SK-N-SH treated with all-trans-retinoic acid at 6 μM for 48 hours (cell line): ENCODE data around the gene MS4A18.

Source experiments
- ATAC-seq: fragments of 200-7000 bp; cut with Tn5 transposase; 3 replicates; pipeline ENCODE4 v1.9.1; 2020; ENCODE audit warnings: mild to moderate bottlenecking, moderate library complexity
- ARNTL ChIP-seq: fragments of 450-650 bp; formaldehyde crosslinking; IDR thresholded peaks from 2 replicates; pipeline ENCODE4 v1.5.0; 2020; ENCODE audit warnings: low read depth, mild to moderate bottlenecking, moderate library complexity, borderline replicate concordance
- BACH2 ChIP-seq: fragments of 250-450 bp; sonication (Bioruptor Pico); IDR thresholded peaks from 2 replicates; pipeline ENCODE4 v1.9.0; 2021; ENCODE audit warnings: mild to moderate bottlenecking, borderline replicate concordance
- CSDC2 ChIP-seq: fragments of 250-450 bp; sonication (Bioruptor Pico); IDR thresholded peaks from 2 replicates; pipeline ENCODE4 v1.5.0; 2020; ENCODE audit warnings: mild to moderate bottlenecking, moderate library complexity
- ESRRG ChIP-seq: fragments of 250-450 bp; sonication (Bioruptor Pico); IDR thresholded peaks from 2 replicates; pipeline ENCODE4 v1.6.1; 2021; ENCODE audit warnings: mild to moderate bottlenecking
- GLIS3 ChIP-seq: fragments of 250-450 bp; sonication (Bioruptor Pico); IDR thresholded peaks from 2 replicates; pipeline ENCODE4 v1.5.0; 2020; ENCODE audit warnings: mild to moderate bottlenecking, moderate library complexity
- ISL1 ChIP-seq: fragments of 250-450 bp; sonication (Bioruptor Pico); IDR thresholded peaks from 2 replicates; pipeline ENCODE4 v2.1.2; 2022; ENCODE audit warnings: mild to moderate bottlenecking, moderate library complexity
- OSR1 ChIP-seq: fragments of 250-450 bp; sonication (Bioruptor Pico); IDR thresholded peaks from 2 replicates; pipeline ENCODE4 v1.8.0; 2022; ENCODE audit warnings: moderate library complexity, mild to moderate bottlenecking, inconsistent platforms
- RARB ChIP-seq: fragments of 250-450 bp; sonication (Bioruptor Pico); IDR thresholded peaks from 2 replicates; pipeline ENCODE4 v1.8.0; 2021; ENCODE audit warnings: mild to moderate bottlenecking, moderate library complexity
- SNAI2 ChIP-seq: fragments of 250-450 bp; sonication (Bioruptor Pico); IDR thresholded peaks from 2 replicates; pipeline ENCODE4 v1.5.0; 2020; ENCODE audit warnings: mild to moderate bottlenecking, moderate library complexity
- TOX ChIP-seq: fragments of 250-450 bp; sonication (Bioruptor Pico); IDR thresholded peaks from 2 replicates; pipeline ENCODE4 v1.8.0; 2021; ENCODE audit warnings: mild to moderate bottlenecking, moderate library complexity, borderline replicate concordance
- ZC3H10 ChIP-seq: fragments of 250-450 bp; sonication (Bioruptor Pico); IDR thresholded peaks from 2 replicates; pipeline ENCODE4 v1.5.1; 2021; ENCODE audit warnings: mild to moderate bottlenecking, moderate library complexity
- ZFP30 ChIP-seq: fragments of 450-650 bp; formaldehyde crosslinking; IDR thresholded peaks from 2 replicates; pipeline ENCODE4 v1.5.0; 2022; ENCODE audit warnings: mild to moderate bottlenecking, moderate library complexity
- ZNF565 ChIP-seq: fragments of 450-650 bp; formaldehyde crosslinking; conservative IDR thresholded peaks from 2 replicates; pipeline ENCODE4 v1.5.0; 2020; ENCODE audit warnings: low read depth, mild to moderate bottlenecking, moderate library complexity
- ZNF70 ChIP-seq: fragments of 450-650 bp; formaldehyde crosslinking; IDR thresholded peaks from 2 replicates; pipeline ENCODE4 v1.5.0; 2020; ENCODE audit warnings: mild to moderate bottlenecking, moderate library complexity
- ZNF8 ChIP-seq: fragments of 450-650 bp; formaldehyde crosslinking; IDR thresholded peaks from 2 replicates; pipeline ENCODE4 v1.5.0; 2020; ENCODE audit warnings: mild to moderate bottlenecking, moderate library complexity
- TF ChIP-seq, protein P1 (sequence below): fragments of 250-450 bp; sonication (Bioruptor Pico); IDR thresholded peaks from 2 replicates; pipeline ENCODE4 v1.8.0; 2021; ENCODE audit warnings: low read depth, mild to moderate bottlenecking, moderate library complexity, borderline replicate concordance
- TF ChIP-seq, protein P2 (sequence below): fragments of 250-450 bp; sonication (Bioruptor Pico); IDR thresholded peaks from 2 replicates; pipeline ENCODE4 v1.8.0; 2020; ENCODE audit warnings: mild to moderate bottlenecking, moderate library complexity, borderline replicate concordance
- TF ChIP-seq, protein P3 (sequence below): fragments of 250-450 bp; sonication (Bioruptor Pico); IDR thresholded peaks from 2 replicates; pipeline ENCODE4 v1.5.0; 2020; ENCODE audit warnings: mild to moderate bottlenecking, moderate library complexity
- TF ChIP-seq, protein P4 (sequence below): fragments of 250-450 bp; sonication (Bioruptor Pico); IDR thresholded peaks from 2 replicates; pipeline ENCODE4 v1.5.1; 2021; ENCODE audit warnings: mild to moderate bottlenecking, moderate library complexity
- TF ChIP-seq, protein P5 (sequence below): fragments of 250-450 bp; sonication (Bioruptor Pico); IDR thresholded peaks from 2 replicates; pipeline ENCODE4 v1.5.1; 2020; ENCODE audit warnings: low read depth, mild to moderate bottlenecking, moderate library complexity

Gene MS4A18

DNA sequence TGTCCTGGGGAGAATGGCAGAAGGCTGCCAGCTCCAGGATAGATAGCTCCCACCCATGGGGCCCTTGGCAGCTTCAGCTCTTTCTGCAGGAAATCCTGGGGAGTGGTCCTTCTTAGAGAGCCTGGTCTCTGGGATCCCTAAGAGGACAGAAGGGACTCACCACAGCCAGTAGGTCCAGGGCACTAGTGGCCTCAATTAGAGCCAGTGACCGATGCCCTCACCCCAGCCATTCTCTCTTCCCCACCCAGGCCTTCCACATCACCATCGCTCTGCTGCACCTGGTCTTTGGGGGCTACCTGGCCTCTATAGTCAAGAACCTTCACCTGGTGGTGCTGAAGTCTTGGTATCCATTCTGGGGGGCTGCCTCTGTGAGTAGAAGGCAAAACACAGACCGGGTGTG lies 66.2 kb downstream of the MS4A18 start:
- ATAC-seq: no peak
- TF ChIP-seq, protein P1, sequence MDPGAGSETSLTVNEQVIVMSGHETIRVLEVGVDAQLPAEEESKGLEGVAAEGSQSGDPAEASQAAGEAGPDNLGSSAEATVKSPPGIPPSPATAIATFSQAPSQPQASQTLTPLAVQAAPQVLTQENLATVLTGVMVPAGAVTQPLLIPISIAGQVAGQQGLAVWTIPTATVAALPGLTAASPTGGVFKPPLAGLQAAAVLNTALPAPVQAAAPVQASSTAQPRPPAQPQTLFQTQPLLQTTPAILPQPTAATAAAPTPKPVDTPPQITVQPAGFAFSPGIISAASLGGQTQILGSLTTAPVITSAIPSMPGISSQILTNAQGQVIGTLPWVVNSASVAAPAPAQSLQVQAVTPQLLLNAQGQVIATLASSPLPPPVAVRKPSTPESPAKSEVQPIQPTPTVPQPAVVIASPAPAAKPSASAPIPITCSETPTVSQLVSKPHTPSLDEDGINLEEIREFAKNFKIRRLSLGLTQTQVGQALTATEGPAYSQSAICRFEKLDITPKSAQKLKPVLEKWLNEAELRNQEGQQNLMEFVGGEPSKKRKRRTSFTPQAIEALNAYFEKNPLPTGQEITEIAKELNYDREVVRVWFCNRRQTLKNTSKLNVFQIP (CRISPR knock-in tag): no peak
- TF ChIP-seq ARNTL (no peak), SNAI2 (CRISPR knock-in tag) (no peak), OSR1 (CRISPR knock-in tag) (no peak), ZNF70 (CRISPR knock-in tag) (no peak), GLIS3 (no peak), CSDC2 (CRISPR knock-in tag) (no peak), ISL1 (CRISPR knock-in tag) (no peak), ZFP30 (CRISPR knock-in tag) (no peak), ESRRG (CRISPR knock-in tag) (no peak), BACH2 (CRISPR knock-in tag) (no peak), TOX (no peak), RARB (CRISPR knock-in tag) (no peak), ZNF8 (no peak), ZNF565 (CRISPR knock-in tag) (no peak)
- TF ChIP-seq, protein P2, sequence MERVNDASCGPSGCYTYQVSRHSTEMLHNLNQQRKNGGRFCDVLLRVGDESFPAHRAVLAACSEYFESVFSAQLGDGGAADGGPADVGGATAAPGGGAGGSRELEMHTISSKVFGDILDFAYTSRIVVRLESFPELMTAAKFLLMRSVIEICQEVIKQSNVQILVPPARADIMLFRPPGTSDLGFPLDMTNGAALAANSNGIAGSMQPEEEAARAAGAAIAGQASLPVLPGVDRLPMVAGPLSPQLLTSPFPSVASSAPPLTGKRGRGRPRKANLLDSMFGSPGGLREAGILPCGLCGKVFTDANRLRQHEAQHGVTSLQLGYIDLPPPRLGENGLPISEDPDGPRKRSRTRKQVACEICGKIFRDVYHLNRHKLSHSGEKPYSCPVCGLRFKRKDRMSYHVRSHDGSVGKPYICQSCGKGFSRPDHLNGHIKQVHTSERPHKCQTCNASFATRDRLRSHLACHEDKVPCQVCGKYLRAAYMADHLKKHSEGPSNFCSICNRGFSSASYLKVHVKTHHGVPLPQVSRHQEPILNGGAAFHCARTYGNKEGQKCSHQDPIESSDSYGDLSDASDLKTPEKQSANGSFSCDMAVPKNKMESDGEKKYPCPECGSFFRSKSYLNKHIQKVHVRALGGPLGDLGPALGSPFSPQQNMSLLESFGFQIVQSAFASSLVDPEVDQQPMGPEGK (CRISPR knock-in tag): no peak
- TF ChIP-seq, protein P3, sequence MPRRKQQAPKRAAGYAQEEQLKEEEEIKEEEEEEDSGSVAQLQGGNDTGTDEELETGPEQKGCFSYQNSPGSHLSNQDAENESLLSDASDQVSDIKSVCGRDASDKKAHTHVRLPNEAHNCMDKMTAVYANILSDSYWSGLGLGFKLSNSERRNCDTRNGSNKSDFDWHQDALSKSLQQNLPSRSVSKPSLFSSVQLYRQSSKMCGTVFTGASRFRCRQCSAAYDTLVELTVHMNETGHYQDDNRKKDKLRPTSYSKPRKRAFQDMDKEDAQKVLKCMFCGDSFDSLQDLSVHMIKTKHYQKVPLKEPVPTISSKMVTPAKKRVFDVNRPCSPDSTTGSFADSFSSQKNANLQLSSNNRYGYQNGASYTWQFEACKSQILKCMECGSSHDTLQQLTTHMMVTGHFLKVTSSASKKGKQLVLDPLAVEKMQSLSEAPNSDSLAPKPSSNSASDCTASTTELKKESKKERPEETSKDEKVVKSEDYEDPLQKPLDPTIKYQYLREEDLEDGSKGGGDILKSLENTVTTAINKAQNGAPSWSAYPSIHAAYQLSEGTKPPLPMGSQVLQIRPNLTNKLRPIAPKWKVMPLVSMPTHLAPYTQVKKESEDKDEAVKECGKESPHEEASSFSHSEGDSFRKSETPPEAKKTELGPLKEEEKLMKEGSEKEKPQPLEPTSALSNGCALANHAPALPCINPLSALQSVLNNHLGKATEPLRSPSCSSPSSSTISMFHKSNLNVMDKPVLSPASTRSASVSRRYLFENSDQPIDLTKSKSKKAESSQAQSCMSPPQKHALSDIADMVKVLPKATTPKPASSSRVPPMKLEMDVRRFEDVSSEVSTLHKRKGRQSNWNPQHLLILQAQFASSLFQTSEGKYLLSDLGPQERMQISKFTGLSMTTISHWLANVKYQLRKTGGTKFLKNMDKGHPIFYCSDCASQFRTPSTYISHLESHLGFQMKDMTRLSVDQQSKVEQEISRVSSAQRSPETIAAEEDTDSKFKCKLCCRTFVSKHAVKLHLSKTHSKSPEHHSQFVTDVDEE (CRISPR knock-in tag): no peak
- TF ChIP-seq, protein P4, sequence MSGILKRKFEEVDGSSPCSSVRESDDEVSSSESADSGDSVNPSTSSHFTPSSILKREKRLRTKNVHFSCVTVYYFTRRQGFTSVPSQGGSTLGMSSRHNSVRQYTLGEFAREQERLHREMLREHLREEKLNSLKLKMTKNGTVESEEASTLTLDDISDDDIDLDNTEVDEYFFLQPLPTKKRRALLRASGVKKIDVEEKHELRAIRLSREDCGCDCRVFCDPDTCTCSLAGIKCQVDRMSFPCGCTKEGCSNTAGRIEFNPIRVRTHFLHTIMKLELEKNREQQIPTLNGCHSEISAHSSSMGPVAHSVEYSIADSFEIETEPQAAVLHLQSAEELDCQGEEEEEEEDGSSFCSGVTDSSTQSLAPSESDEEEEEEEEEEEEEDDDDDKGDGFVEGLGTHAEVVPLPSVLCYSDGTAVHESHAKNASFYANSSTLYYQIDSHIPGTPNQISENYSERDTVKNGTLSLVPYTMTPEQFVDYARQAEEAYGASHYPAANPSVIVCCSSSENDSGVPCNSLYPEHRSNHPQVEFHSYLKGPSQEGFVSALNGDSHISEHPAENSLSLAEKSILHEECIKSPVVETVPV: no peak
- TF ChIP-seq, protein P5, sequence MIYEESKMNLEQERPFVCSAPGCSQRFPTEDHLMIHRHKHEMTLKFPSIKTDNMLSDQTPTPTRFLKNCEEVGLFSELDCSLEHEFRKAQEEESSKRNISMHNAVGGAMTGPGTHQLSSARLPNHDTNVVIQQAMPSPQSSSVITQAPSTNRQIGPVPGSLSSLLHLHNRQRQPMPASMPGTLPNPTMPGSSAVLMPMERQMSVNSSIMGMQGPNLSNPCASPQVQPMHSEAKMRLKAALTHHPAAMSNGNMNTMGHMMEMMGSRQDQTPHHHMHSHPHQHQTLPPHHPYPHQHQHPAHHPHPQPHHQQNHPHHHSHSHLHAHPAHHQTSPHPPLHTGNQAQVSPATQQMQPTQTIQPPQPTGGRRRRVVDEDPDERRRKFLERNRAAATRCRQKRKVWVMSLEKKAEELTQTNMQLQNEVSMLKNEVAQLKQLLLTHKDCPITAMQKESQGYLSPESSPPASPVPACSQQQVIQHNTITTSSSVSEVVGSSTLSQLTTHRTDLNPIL: no peak

DNA sequence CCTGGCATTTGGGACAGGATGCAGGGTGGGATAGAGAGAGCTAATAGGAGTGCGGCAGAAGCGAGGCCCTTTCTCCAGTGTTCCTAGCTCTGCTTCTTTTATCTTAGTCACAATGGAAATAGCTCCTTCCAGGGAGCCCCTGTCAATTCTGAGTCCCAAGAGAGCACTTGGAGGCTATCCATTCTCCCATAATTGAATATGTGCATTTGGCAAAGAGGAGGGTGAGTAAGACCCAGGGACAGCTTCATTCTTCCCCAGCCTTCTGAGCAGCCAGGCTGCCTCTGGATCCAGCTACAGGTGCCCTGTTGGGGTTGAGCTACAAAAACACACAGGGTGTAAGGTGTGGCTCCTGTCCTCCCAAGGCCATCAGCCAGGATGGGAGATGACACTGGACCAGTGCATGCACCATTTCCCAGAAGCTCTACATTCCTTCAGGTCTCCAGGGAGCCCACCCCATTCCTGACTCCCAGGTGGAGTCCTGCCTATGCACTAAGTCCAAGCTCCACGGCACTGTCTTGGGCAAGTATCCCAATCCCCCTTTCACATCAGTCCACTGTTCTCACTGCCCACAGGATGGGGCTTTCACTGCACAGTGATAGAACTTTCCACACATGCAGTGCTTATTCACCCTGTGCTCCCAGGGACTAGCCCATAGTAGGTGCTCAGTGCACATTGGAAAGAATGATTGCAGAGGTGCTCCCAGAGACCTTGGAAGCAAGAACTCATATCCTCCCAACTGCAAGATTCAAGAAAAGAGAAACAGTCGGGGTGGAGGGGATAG lies 66.8 kb downstream of the MS4A18 start:
- no peak for ATAC-seq
- no peak for TF ChIP-seq BACH2 (CRISPR knock-in tag)
- TF ChIP-seq, protein P2 (CRISPR knock-in tag): no peak
- TF ChIP-seq ZFP30 (CRISPR knock-in tag): no peak

DNA sequence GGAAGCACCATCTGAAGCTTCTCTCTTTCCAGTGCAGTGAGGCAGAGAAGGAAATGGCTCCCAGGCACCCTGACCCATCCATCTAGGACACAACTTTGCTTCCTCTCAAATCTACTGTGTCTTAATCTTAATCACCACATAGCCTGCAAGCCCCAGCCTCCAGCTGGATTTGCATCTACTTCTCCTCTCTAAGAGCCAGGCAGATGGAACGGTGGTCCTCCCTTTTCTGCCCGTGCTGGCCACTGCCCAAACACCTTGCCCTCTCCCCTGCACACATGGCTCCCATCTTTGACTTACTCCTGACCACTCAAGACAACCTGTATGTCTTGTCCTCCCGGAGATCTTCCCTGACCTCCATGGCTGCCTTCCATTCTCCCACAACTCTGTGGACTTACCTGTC lies 68.0 kb downstream of the MS4A18 start:
- no peak for ATAC-seq
- no peak for TF ChIP-seq ZFP30 (CRISPR knock-in tag)
- TF ChIP-seq, protein P3 (CRISPR knock-in tag): no peak
- no peak for TF ChIP-seq ESRRG (CRISPR knock-in tag)
- no peak for TF ChIP-seq SNAI2 (CRISPR knock-in tag)
- no peak for TF ChIP-seq ZC3H10 (CRISPR knock-in tag)
- TF ChIP-seq, protein P5: no peak
- no peak for TF ChIP-seq GLIS3
